GM23338 (cell line): Measurements from ENCODE around the gene DPEP2NB. TPM values are rescaled to one million over a fixed set of nuclear protein-coding genes. Genes with fewer than 3 reads are reported as not detected.
A peak's percentile ranks its signal among the peaks of the same experiment; 100 is the strongest.

ENCODE experiments used
- ATAC-seq: fragments of 200-7000 bp; cut with Tn5 transposase; 3 replicates; pipeline ENCODE4 v1.9.1; 2020
- DNase-seq: peaks from one replicate; pipeline ENCODE4 v3.0.0-alpha.2; 2015; ENCODE audit warnings: low spot score
- H2AFZ ChIP-seq: fragments of 200-600 bp; sonication (generic); 2 replicates; pipeline ENCODE4 v1.8.0; 2016; ENCODE audit warnings: antibody characterized with exemption, mild to moderate bottlenecking, moderate library complexity
- H3F3A ChIP-seq: fragments of 200-600 bp; sonication (generic); replicated peaks from 2 replicates; pipeline ENCODE4 v1.8.0; 2017; ENCODE audit warnings: antibody characterized with exemption, mixed run types, low read depth
- H3K27ac ChIP-seq: fragments of 200-600 bp; sonication (generic); 2 replicates; pipeline ENCODE4 v1.6.1; 2016; ENCODE audit warnings: low read depth
- H3K27me3 ChIP-seq: fragments of 200-600 bp; sonication (generic); 2 replicates; pipeline ENCODE4 v1.8.0; 2016; ENCODE audit warnings: mild to moderate bottlenecking, mixed run types, moderate library complexity; ENCODE audit not compliant: insufficient read depth
- H3K36me3 ChIP-seq: fragments of 200-600 bp; sonication (generic); 2 replicates; pipeline ENCODE4 v1.8.0; 2016; ENCODE audit warnings: mild to moderate bottlenecking; ENCODE audit not compliant: insufficient read depth
- H3K4me1 ChIP-seq: fragments of 200-600 bp; sonication (generic); 2 replicates; pipeline ENCODE4 v1.8.0; 2016; ENCODE audit warnings: mild to moderate bottlenecking, moderate library complexity; ENCODE audit not compliant: insufficient read depth
- H3K4me2 ChIP-seq: fragments of 200-600 bp; sonication (generic); 2 replicates; pipeline ENCODE4 v1.7.1; 2017; ENCODE audit warnings: mixed run types
- H3K4me3 ChIP-seq: fragments of 200-600 bp; sonication (generic); 2 replicates; pipeline ENCODE4 v1.6.1; 2016; ENCODE audit warnings: mixed run types
- H3K79me2 ChIP-seq: fragments of 200-600 bp; sonication (generic); replicated peaks from 2 replicates; pipeline ENCODE4 v1.8.0; 2017; ENCODE audit warnings: mild to moderate bottlenecking; ENCODE audit not compliant: insufficient read depth
- H3K9me2 ChIP-seq: fragments of 200-600 bp; sonication (generic); 2 replicates; pipeline ENCODE4 v1.8.0; 2017; ENCODE audit not compliant: insufficient read depth
- H4K20me1 ChIP-seq: fragments of 200-600 bp; sonication (generic); replicated peaks from 2 replicates; pipeline ENCODE4 v1.8.0; 2017; ENCODE audit warnings: mild to moderate bottlenecking; ENCODE audit not compliant: insufficient read depth
- H3K27ac Mint-ChIP-seq: 2 replicates; pipeline ENCODE4 v1.8.0; 2020; ENCODE audit warnings: inconsistent platforms, mild to moderate bottlenecking, moderate library complexity, mixed read lengths
- H3K27me3 Mint-ChIP-seq: 3 replicates; pipeline ENCODE4 v1.8.0; 2022; ENCODE audit warnings: low read depth, mild to moderate bottlenecking, moderate library complexity, mixed read lengths, inconsistent platforms; ENCODE audit not compliant: insufficient read depth, poor library complexity
- H3K36me3 Mint-ChIP-seq: 3 replicates; pipeline ENCODE4 v1.8.0; 2021; ENCODE audit warnings: low read depth, mild to moderate bottlenecking, inconsistent platforms, moderate library complexity, mixed read lengths
- H3K4me1 Mint-ChIP-seq: 3 replicates; pipeline ENCODE4 v1.8.0; 2020; ENCODE audit warnings: mild to moderate bottlenecking, inconsistent platforms, mixed read lengths
- H3K4me3 Mint-ChIP-seq: 3 replicates; pipeline ENCODE4 v1.8.0; 2021; ENCODE audit warnings: moderate library complexity, mild to moderate bottlenecking, inconsistent platforms, mixed read lengths
- H3K9me3 Mint-ChIP-seq: 3 replicates; pipeline ENCODE4 v1.8.0; 2020; ENCODE audit warnings: moderate library complexity, mild to moderate bottlenecking, inconsistent platforms, mixed read lengths
- CREB1 ChIP-seq: fragments of 250-450 bp; sonication (Bioruptor Pico); IDR thresholded peaks from 2 replicates; pipeline ENCODE4 v1.5.0; 2020; ENCODE audit warnings: low read depth, mild to moderate bottlenecking, moderate library complexity
- CTCF ChIP-seq, 2 experiments: fragments of 200-600 bp in 1 of 2; sonication (generic) in 1 of 2; conservative IDR thresholded peaks; 2 replicates each; pipeline versions ENCODE4 v1.5.1 to v1.6.1; 2016 to 2017; ENCODE audit warnings: antibody characterized with exemption in 2 of 2, low read depth in 2 of 2, mild to moderate bottlenecking in 2 of 2, moderate library complexity in 1 of 2
- EZH2 ChIP-seq: fragments of 200-600 bp; sonication (generic); IDR thresholded peaks from one replicate; pipeline ENCODE4 v1.8.0; 2017; ENCODE audit warnings: antibody characterized with exemption, mild to moderate bottlenecking, low read depth; ENCODE audit not compliant: unreplicated experiment
- EZH2phosphoT487 ChIP-seq: fragments of 200-600 bp; sonication (generic); IDR thresholded peaks from one replicate; pipeline ENCODE4 v1.8.1; 2018; ENCODE audit warnings: antibody characterized with exemption; ENCODE audit not compliant: unreplicated experiment
- JUNB ChIP-seq: IDR thresholded peaks from one replicate; pipeline ENCODE4 v1.6.1; 2016; ENCODE audit warnings: antibody characterized with exemption; ENCODE audit not compliant: unreplicated experiment
- NANOG ChIP-seq: IDR thresholded peaks from 2 replicates; pipeline ENCODE4 v1.6.1; 2016; ENCODE audit warnings: antibody characterized with exemption, borderline replicate concordance
- POLR2AphosphoS5 ChIP-seq: IDR thresholded peaks from 2 replicates; pipeline ENCODE4 v1.6.1; 2016; ENCODE audit warnings: antibody characterized with exemption, low read depth
- REST ChIP-seq: IDR thresholded peaks from one replicate; pipeline ENCODE4 v1.6.1; 2018; ENCODE audit warnings: antibody characterized with exemption; ENCODE audit not compliant: unreplicated experiment
- STAT1 ChIP-seq: IDR thresholded peaks from one replicate; pipeline ENCODE4 v1.6.1; 2016; ENCODE audit warnings: antibody characterized with exemption; ENCODE audit not compliant: unreplicated experiment
- ZNF114 ChIP-seq: fragments of 250-450 bp; sonication (Bioruptor Pico); IDR thresholded peaks from 2 replicates; pipeline ENCODE4 v1.5.0; 2020; ENCODE audit warnings: mild to moderate bottlenecking, moderate library complexity
- ZNF331 ChIP-seq: fragments of 250-450 bp; sonication (Bioruptor Pico); IDR thresholded peaks from 2 replicates; pipeline ENCODE4 v1.5.0; 2020; ENCODE audit warnings: low read depth, mild to moderate bottlenecking, moderate library complexity
- ZNF462 ChIP-seq: fragments of 250-450 bp; sonication (Bioruptor Pico); IDR thresholded peaks from 2 replicates; pipeline ENCODE4 v1.5.0; 2020; ENCODE audit warnings: mild to moderate bottlenecking, moderate library complexity
- polyA plus RNA-seq: library from polyadenylated mRNA; unstranded; fragments of >200 nt; fragmentation: Nextera tagmentation; extraction: Ambion mirVana; gene quantifications from 2 replicates; pipeline ENCODE4 v1.2.1, GENCODE V29; 2016
- total RNA-seq: library from RNA; depleted of rRNA; stranded (reverse); fragments of >200 nt; shearing (Covaris generic); gene quantifications from 2 replicates; pipeline ENCODE4 v1.2.3, GENCODE V29; 2014
- TF ChIP-seq, protein P1 (sequence below): IDR thresholded peaks from 2 replicates; pipeline ENCODE4 v1.6.1; 2016; ENCODE audit warnings: antibody characterized with exemption

Gene DPEP2NB
- total and polyA plus RNA-seq, 2 experiments from 2014 or later, result not detected

GRCh38 chr16:67993207-67994039, 22.3 kb downstream of the DPEP2NB start:
- peaks cover 3% of the 10 kb centered on the region; the same call in 1 of the 2 replicates for H3K27me3 ChIP-seq
- no peaks in the 10 kb centered on the region for H3K79me2 ChIP-seq
- no peaks in the 10 kb centered on the region for H3K4me1 ChIP-seq
- H3K27ac Mint-ChIP-seq, result no peak overlapping the region
- H3K27me3 Mint-ChIP-seq, result peaks cover 15% of the 10 kb centered on the region
- H4K20me1 ChIP-seq, result no peaks in the 10 kb centered on the region
- no peak overlapping the region for H3K27ac ChIP-seq
- no peaks in the 10 kb centered on the region; the same call in 2 of the 3 replicates for H3K9me3 Mint-ChIP-seq
- TF ChIP-seq ZNF331 (CRISPR knock-in tag) (no peak), REST (no peak), EZH2phosphoT487 (no peak), NANOG (no peak), JUNB (no peak), POLR2AphosphoS5 (no peak), CTCF (conservative IDR thresholded peaks at IDR 0.05; ENCODE audit: low read depth in 2 of 2) (peak; percentile 76 to 93), ZNF114 (CRISPR knock-in tag) (no peak), STAT1 (no peak), CREB1 (CRISPR knock-in tag) (peak; percentile 69; the same call in 1 of the 2 replicates), EZH2 (no peak), ZNF462 (CRISPR knock-in tag) (no peak)
- TF ChIP-seq, protein P1, sequence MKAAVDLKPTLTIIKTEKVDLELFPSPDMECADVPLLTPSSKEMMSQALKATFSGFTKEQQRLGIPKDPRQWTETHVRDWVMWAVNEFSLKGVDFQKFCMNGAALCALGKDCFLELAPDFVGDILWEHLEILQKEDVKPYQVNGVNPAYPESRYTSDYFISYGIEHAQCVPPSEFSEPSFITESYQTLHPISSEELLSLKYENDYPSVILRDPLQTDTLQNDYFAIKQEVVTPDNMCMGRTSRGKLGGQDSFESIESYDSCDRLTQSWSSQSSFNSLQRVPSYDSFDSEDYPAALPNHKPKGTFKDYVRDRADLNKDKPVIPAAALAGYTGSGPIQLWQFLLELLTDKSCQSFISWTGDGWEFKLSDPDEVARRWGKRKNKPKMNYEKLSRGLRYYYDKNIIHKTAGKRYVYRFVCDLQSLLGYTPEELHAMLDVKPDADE, result no peak
- H3K36me3 Mint-ChIP-seq, result no peaks in the 10 kb centered on the region
- H3K36me3 ChIP-seq, result no peaks in the 10 kb centered on the region
- H2AFZ ChIP-seq, result peak overlapping the region; percentile 96
- no peaks in the 10 kb centered on the region for H3K9me2 ChIP-seq
- H3K4me1 Mint-ChIP-seq, result no peaks in the 10 kb centered on the region
- peak overlapping the region; percentile 32; the same call in 1 of the 2 replicates for H3K4me3 ChIP-seq
- H3F3A ChIP-seq, result no peaks in the 10 kb centered on the region
- peak; percentile 94 for ATAC-seq
- DNase-seq, result peak; percentile 88
- H3K4me2 ChIP-seq, result peak overlapping the region; percentile 66; the same call in 1 of the 2 replicates
- no peak overlapping the region for H3K4me3 Mint-ChIP-seq
